Loucy (cell line): ENCODE measurements around the gene ZNF362.

Source experiments
- H2AFZ ChIP-seq: fragments of 200-600 bp; sonication (generic); 2 replicates; pipeline ENCODE4 v1.6.0; 2016; ENCODE audit warnings: antibody characterized with exemption, mild to moderate bottlenecking, low read length, moderate library complexity
- H3F3A ChIP-seq: fragments of 200-600 bp; 2 replicates; pipeline ENCODE4 v1.6.0; 2016; ENCODE audit warnings: antibody characterized with exemption, low read depth, mild to moderate bottlenecking
- H3K27me3 ChIP-seq: fragments of 200-600 bp; sonication (generic); 2 replicates; pipeline ENCODE4 v1.6.1; 2014; ENCODE audit warnings: low read length, mild to moderate bottlenecking; ENCODE audit not compliant: insufficient read depth, poor library complexity, severe bottlenecking
- H3K36me3 ChIP-seq: fragments of 200-600 bp; sonication (generic); 2 replicates; pipeline ENCODE4 v1.6.1; 2016; ENCODE audit warnings: low read length; ENCODE audit not compliant: insufficient read depth
- H3K4me1 ChIP-seq: fragments of 200-600 bp; sonication (generic); 2 replicates; pipeline ENCODE4 v1.5.1; 2014; ENCODE audit warnings: low read length, mild to moderate bottlenecking; ENCODE audit not compliant: insufficient read depth, poor library complexity, severe bottlenecking
- H3K4me2 ChIP-seq: fragments of 200-600 bp; sonication (generic); 2 replicates; pipeline ENCODE4 v1.6.0; 2014; ENCODE audit warnings: antibody characterized with exemption, low read length, low read depth, mild to moderate bottlenecking; ENCODE audit not compliant: poor library complexity, severe bottlenecking
- H3K4me3 ChIP-seq: fragments of 200-600 bp; sonication (generic); 2 replicates; pipeline ENCODE4 v1.5.1; 2014; ENCODE audit warnings: low read length, mild to moderate bottlenecking, mixed read lengths; ENCODE audit not compliant: poor library complexity, severe bottlenecking
- H3K79me2 ChIP-seq: fragments of 200-600 bp; sonication (generic); 2 replicates; pipeline ENCODE4 v1.6.1; 2014; ENCODE audit warnings: low read length; ENCODE audit not compliant: insufficient read depth
- H3K9ac ChIP-seq: fragments of 200-600 bp; sonication (generic); 2 replicates; pipeline ENCODE4 v1.6.0; 2014; ENCODE audit warnings: mild to moderate bottlenecking, low read depth, low read length, moderate library complexity; ENCODE audit not compliant: poor library complexity, severe bottlenecking
- H3K9me2 ChIP-seq: fragments of 200-600 bp; sonication (generic); replicated peaks from 2 replicates; pipeline ENCODE4 v1.6.1; 2016; ENCODE audit warnings: low read depth, low read length, mixed read lengths
- H3K9me3 ChIP-seq: fragments of 200-600 bp; sonication (generic); 2 replicates; pipeline ENCODE4 v1.6.1; 2014; ENCODE audit warnings: mild to moderate bottlenecking, antibody characterized with exemption, low read length, low read depth; ENCODE audit not compliant: insufficient read depth
- H4K20me1 ChIP-seq: fragments of 200-600 bp; sonication (generic); 2 replicates; pipeline ENCODE4 v1.6.0; 2014; ENCODE audit warnings: antibody characterized with exemption, low read length, mild to moderate bottlenecking; ENCODE audit not compliant: insufficient read depth, poor library complexity, severe bottlenecking
- EZH2phosphoT487 ChIP-seq: fragments of 200-600 bp; IDR thresholded peaks from 2 replicates; pipeline ENCODE4 v1.6.1; 2018; ENCODE audit warnings: antibody characterized with exemption, mild to moderate bottlenecking, moderate library complexity, borderline replicate concordance
- TF ChIP-seq, protein P1 (sequence below): fragments of 200-600 bp; sonication (generic); conservative IDR thresholded peaks from 2 replicates; pipeline ENCODE4 v1.5.1; 2014; ENCODE audit warnings: mild to moderate bottlenecking, antibody characterized with exemption, low read length

ZNF362 gene

DNA sequence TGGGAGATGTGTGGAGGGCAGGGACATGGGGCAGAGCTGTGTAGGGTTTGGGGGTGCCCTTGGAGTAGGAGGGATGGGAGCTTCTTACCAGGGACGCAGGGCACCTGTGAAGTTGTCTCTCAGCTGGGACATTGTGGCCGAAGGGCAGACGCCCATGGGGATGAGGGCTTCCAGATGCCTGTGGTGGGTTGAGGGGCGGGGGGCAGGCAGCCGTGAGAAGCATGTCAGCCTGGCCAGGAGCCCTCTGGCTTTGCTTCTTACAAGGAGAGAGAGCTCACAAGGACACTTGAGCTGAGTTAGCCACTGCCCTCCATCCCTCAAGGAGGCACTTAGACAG, 56.1 kb downstream of the ZNF362 start:
- Histone ChIP-seq H3K9ac (no peak overlapping the region), H3K36me3 (no peaks in the 10 kb centered on the region), H3F3A (no peaks in the 10 kb centered on the region), H3K9me2 (no peaks in the 10 kb centered on the region), H4K20me1 (no peaks in the 10 kb centered on the region), H3K4me1 (no peaks in the 10 kb centered on the region), H3K4me2 (no peak overlapping the region), H3K27me3 (no peaks in the 10 kb centered on the region), H2AFZ (no peak overlapping the region), H3K9me3 (no peaks in the 10 kb centered on the region), H3K4me3 (no peak overlapping the region), H3K79me2 (no peaks in the 10 kb centered on the region)
- TF ChIP-seq, protein P1, sequence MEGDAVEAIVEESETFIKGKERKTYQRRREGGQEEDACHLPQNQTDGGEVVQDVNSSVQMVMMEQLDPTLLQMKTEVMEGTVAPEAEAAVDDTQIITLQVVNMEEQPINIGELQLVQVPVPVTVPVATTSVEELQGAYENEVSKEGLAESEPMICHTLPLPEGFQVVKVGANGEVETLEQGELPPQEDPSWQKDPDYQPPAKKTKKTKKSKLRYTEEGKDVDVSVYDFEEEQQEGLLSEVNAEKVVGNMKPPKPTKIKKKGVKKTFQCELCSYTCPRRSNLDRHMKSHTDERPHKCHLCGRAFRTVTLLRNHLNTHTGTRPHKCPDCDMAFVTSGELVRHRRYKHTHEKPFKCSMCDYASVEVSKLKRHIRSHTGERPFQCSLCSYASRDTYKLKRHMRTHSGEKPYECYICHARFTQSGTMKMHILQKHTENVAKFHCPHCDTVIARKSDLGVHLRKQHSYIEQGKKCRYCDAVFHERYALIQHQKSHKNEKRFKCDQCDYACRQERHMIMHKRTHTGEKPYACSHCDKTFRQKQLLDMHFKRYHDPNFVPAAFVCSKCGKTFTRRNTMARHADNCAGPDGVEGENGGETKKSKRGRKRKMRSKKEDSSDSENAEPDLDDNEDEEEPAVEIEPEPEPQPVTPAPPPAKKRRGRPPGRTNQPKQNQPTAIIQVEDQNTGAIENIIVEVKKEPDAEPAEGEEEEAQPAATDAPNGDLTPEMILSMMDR = no peak
- no peak for TF ChIP-seq EZH2phosphoT487

DNA sequence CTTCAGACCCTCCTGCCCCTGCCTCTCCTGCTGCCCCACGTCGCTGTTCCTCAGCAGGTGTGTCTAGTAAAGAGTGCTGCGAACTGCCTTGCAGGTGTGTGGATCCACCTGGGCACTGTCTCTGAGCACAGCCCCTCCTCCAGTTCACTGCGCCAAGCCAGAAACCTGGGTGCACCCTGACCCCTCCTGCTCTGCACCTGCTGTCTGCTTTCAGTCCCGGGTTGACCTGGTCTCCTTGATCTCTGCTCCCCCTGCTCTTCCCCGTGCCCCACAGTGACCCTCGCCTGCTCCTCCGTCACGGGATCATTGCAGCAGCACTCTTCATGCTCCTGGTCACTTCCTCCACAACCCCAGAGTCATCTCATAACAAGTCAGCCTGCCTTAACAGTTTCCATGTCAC, 58.1 kb downstream of the ZNF362 start:
- H3K9me2 ChIP-seq = no peaks in the 10 kb centered on the region
- H4K20me1 ChIP-seq = no peaks in the 10 kb centered on the region
- TF ChIP-seq, protein P1 = no peak
- no peak for TF ChIP-seq EZH2phosphoT487
- no peaks in the 10 kb centered on the region for H3K9me3 ChIP-seq
- H2AFZ ChIP-seq = no peak overlapping the region
- H3K4me1 ChIP-seq = no peaks in the 10 kb centered on the region
- H3K4me3 ChIP-seq = no peak overlapping the region
- H3K9ac ChIP-seq = no peak overlapping the region
- no peak overlapping the region for H3K4me2 ChIP-seq
- H3K36me3 ChIP-seq = no peaks in the 10 kb centered on the region
- no peaks in the 10 kb centered on the region for H3F3A ChIP-seq
- H3K79me2 ChIP-seq = no peaks in the 10 kb centered on the region
- H3K27me3 ChIP-seq = no peaks in the 10 kb centered on the region

DNA sequence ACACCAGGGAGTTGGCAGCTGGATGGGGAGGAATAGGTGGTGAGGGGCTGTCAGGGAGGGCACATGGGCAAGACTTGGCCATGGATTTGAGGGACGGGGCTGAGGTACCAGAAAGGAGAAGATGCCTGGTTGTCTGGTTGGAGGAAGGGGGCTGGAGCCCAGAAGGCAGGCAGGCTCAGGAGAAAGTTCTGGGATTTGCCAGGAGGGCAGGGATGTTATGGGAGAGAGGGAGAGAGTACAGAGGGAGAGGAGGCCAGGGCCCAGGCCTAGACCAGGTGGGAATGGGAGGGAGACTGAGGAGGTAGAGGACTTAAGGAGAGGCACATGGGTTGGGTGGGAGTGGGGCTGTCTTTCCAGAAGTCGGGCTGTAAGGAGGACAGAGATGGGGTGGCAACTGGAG, 60.3 kb downstream of the ZNF362 start:
- Histone ChIP-seq H3K4me3 (no peak overlapping the region), H3K9me3 (no peaks in the 10 kb centered on the region), H3K36me3 (no peaks in the 10 kb centered on the region), H3K27me3 (no peaks in the 10 kb centered on the region), H3F3A (no peaks in the 10 kb centered on the region), H3K9me2 (no peaks in the 10 kb centered on the region), H3K4me2 (no peak overlapping the region), H3K9ac (no peak overlapping the region), H4K20me1 (no peaks in the 10 kb centered on the region), H3K79me2 (no peaks in the 10 kb centered on the region), H3K4me1 (no peaks in the 10 kb centered on the region), H2AFZ (no peak overlapping the region)
- no peak for TF ChIP-seq EZH2phosphoT487
- TF ChIP-seq, protein P1 = no peak
